ENCODE measurements around the gene MAN1C1. TPM values are rescaled to one million over a fixed set of nuclear protein-coding genes. Genes with fewer than 3 reads are reported as not detected.

The MAN1C1 gene
- total RNA-seq, 1 donor from 2014 or later, result 5.0 TPM

- H3K27me3 Mint-ChIP-seq (ENCODE audit: low read depth), result peaks cover 30% of the 10 kb centered on the region
- no peaks in the 10 kb centered on the region for H3K9me3 Mint-ChIP-seq
- intact Hi-C loops (cut with micrococcal nuclease), result no loop called here
- DNase-seq (ENCODE audit: low spot score), result no peak
- H3K36me3 Mint-ChIP-seq (ENCODE audit: low read depth), result no peaks in the 10 kb centered on the region
- peaks cover 3% of the 10 kb centered on the region for H3K4me1 Mint-ChIP-seq (ENCODE audit: low read depth)
- no peak overlapping the region for H3K4me3 Mint-ChIP-seq (ENCODE audit: low read depth)
- H3K27ac Mint-ChIP-seq, result no peak overlapping the region
Measured at GRCh38 chr1:25750923-25751605, 134.5 kb downstream of the MAN1C1 start.

DNA sequence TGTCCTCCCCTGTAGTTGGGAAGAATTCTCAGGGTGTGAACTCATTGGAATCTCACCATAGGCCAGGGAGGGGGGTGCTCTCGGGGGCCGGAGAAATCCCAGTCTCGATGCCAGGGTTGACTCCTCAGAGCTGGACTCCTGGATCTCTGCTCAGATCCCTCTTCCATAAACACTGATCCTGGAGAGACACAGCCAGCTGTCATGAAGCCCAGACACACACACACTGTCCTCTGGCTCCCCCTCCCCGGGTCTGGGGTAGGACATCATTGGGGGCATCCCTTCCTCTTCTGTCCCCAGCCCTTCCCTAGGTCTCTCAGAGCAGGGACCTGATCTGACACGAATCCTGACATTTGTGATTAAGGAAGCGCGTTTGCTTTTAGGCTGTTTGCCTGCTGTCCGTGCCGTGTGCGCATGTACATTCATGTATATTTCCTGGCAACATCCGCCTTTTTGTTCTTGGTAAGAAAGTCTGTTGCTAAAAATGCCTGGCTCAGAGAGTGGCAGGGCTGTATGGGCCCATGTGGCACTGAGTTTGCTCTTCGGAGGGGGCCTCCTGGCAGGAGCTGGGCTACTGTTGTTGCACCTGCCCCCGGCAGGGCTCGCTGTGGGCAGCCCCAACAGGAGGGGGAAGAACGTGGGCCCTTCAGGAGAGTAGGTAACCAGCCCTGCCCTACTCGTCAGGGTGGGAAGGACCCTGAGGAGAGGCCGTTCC lies 138.0 kb downstream of the MAN1C1 start:
- H3K4me1 Mint-ChIP-seq (ENCODE audit: low read depth), result peaks cover 5% of the 10 kb centered on the region
- H3K36me3 Mint-ChIP-seq (ENCODE audit: low read depth), result no peaks in the 10 kb centered on the region
- no peaks in the 10 kb centered on the region for H3K9me3 Mint-ChIP-seq
- H3K27me3 Mint-ChIP-seq (ENCODE audit: low read depth), result peaks cover 44% of the 10 kb centered on the region
- H3K27ac Mint-ChIP-seq, result no peak overlapping the region
- no peak overlapping the region for H3K4me3 Mint-ChIP-seq (ENCODE audit: low read depth)
- DNase-seq (ENCODE audit: low spot score), result no peak
- intact Hi-C loops (cut with micrococcal nuclease), result no loop called here

DNA sequence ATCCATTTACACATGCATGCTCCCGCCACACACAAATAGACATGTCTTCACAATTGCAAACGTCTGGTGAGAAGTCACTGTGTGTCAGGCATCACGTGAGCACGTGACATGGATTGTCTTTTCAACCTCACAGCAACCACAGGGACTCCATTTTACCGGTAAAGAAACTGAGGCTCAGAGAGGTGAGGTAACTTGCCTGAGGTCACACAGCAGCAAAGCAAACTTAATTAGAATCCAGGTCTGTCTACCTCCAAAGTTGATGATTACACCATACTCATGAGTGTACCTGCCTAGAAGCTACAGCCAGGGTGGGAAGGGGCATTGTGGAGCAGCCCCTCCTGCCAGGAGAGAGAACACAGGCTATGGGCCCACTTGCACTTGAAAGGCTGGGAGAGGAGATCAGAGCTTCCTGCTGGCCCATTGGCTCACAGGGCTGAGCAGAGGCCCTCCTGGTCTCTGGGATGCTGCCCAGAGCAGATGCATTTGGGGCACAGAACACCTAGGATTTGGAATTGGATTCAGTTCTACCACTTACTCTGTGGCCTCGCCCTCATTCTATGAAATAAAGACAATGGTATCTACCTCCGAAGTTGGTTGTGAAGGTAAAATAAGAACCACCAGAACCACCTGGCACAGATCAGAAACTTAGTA lies 139.0 kb downstream of the MAN1C1 start:
- intact Hi-C loops (cut with micrococcal nuclease), result no loop called here
- Mint-ChIP-seq H3K9me3 (no peaks in the 10 kb centered on the region), H3K27ac (no peak overlapping the region), H3K4me3 (ENCODE audit: low read depth) (no peak overlapping the region), H3K36me3 (ENCODE audit: low read depth) (no peaks in the 10 kb centered on the region), H3K27me3 (ENCODE audit: low read depth) (peaks cover 51% of the 10 kb centered on the region), H3K4me1 (ENCODE audit: low read depth) (peaks cover 5% of the 10 kb centered on the region)
- DNase-seq (ENCODE audit: low spot score), result no peak

DNA sequence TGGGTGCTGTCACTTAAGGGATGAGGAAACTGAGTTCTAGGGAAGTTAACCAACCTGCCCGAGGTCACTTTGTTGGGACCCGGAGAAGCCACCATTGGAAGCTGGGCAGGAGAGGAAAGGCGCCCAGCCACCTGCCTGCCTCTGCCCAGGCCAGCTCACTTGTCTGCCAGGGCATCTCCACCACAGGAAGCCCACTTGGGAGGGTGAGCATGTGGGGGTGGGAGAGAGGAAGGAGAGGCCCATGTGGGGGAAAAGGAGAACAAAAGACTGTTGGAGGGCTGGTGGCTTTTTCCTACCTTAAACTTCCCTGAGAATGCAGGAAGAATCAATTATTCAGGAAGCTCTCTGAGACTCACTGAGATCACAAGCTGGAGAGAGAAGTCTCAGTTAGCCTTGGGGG lies 139.6 kb downstream of the MAN1C1 start:
- intact Hi-C loops (cut with micrococcal nuclease), result no loop called here
- no peak for DNase-seq (ENCODE audit: low spot score)
- Mint-ChIP-seq H3K27ac (no peak overlapping the region), H3K9me3 (no peaks in the 10 kb centered on the region), H3K4me3 (ENCODE audit: low read depth) (no peak overlapping the region), H3K4me1 (ENCODE audit: low read depth) (peaks cover 5% of the 10 kb centered on the region), H3K27me3 (ENCODE audit: low read depth) (peaks cover 47% of the 10 kb centered on the region), H3K36me3 (ENCODE audit: low read depth) (no peaks in the 10 kb centered on the region)

GRCh38 chr1:25757151-25757845 lies 140.7 kb downstream of the MAN1C1 start:
- Mint-ChIP-seq H3K36me3 (ENCODE audit: low read depth) (no peaks in the 10 kb centered on the region), H3K27me3 (ENCODE audit: low read depth) (peaks cover 41% of the 10 kb centered on the region), H3K4me3 (ENCODE audit: low read depth) (no peak overlapping the region), H3K4me1 (ENCODE audit: low read depth) (peaks cover 5% of the 10 kb centered on the region), H3K27ac (no peak overlapping the region), H3K9me3 (no peaks in the 10 kb centered on the region)
- intact Hi-C loops (cut with micrococcal nuclease), result no loop called here
- DNase-seq (ENCODE audit: low spot score), result no peak

- Mint-ChIP-seq H3K36me3 (ENCODE audit: low read depth) (no peaks in the 10 kb centered on the region), H3K9me3 (no peaks in the 10 kb centered on the region), H3K4me1 (ENCODE audit: low read depth) (peaks cover 5% of the 10 kb centered on the region), H3K27me3 (ENCODE audit: low read depth) (peaks cover 41% of the 10 kb centered on the region), H3K4me3 (ENCODE audit: low read depth) (no peak overlapping the region), H3K27ac (no peak overlapping the region)
- DNase-seq (ENCODE audit: low spot score), result no peak
- intact Hi-C loops (cut with micrococcal nuclease), result no loop called here
Measured at GRCh38 chr1:25757846-25758185, 141.2 kb downstream of the MAN1C1 start.

DNA sequence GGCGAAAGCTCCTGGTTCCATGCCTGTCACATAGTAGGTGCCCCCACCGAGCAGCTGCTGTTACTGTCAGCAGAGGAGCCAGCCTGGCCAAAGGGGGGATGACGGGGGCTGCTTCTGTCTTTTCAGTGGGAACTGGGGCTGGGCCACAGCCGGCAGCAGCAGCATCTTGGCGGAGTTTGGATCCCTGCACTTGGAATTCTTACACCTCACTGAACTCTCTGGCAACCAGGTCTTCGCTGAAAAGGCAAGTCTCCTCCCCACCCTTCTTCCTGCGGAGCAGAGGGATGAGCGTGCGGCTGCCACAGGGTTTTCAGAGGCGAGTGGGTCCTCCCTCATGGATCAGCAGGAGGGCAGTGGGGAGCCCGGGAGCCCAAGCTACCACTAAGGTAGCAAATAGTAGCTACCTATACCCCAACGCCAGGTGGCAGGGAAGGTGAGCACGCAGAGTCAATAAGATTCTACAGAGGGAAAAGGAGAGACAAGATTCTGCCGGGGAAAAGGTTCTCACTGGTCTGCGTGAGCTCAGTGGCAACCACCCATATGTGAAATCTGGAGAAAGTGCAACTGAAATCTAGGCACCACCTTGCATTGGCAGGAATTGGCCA lies 142.0 kb downstream of the MAN1C1 start:
- DNase-seq (ENCODE audit: low spot score), result no peak
- Mint-ChIP-seq H3K4me3 (ENCODE audit: low read depth) (no peak overlapping the region), H3K4me1 (ENCODE audit: low read depth) (peaks cover 5% of the 10 kb centered on the region), H3K36me3 (ENCODE audit: low read depth) (no peaks in the 10 kb centered on the region), H3K27me3 (ENCODE audit: low read depth) (peaks cover 38% of the 10 kb centered on the region), H3K9me3 (no peaks in the 10 kb centered on the region), H3K27ac (no peak overlapping the region)
- intact Hi-C loops (cut with micrococcal nuclease), result no loop called here

DNA sequence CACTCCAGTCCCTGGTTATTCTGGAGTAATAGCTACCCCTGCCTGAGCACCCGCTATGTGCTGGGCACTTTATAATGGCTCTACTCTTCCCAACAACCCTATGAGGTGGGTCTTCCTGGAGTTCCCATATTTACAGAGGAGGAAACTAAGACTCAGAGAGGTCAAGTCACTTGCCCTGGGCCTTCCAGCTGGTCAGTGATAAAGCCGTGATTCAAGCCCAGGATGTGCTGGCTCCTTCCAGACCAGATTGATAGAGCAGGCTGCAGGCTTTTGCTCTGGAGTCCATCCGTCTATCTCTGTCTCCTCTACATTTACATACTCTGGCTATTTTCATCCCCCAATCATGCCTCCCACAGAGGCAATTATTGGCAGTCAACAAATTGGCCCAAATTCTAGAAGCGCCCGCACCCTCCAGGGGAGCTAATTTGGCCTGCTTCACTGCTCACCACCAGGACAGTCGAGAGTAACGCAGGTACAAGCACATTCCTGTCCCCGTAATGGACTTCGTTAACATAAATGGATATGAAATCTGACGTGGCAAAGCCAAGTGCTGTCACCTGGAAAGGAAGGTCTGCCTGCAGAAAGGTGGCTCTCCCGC lies 143.6 kb downstream of the MAN1C1 start:
- H3K27me3 Mint-ChIP-seq (ENCODE audit: low read depth), result peaks cover 32% of the 10 kb centered on the region
- no peak for DNase-seq (ENCODE audit: low spot score)
- no peak overlapping the region for H3K4me3 Mint-ChIP-seq (ENCODE audit: low read depth)
- H3K36me3 Mint-ChIP-seq (ENCODE audit: low read depth), result no peaks in the 10 kb centered on the region
- no peaks in the 10 kb centered on the region for H3K9me3 Mint-ChIP-seq
- intact Hi-C loops (cut with micrococcal nuclease), result no loop called here
- H3K4me1 Mint-ChIP-seq (ENCODE audit: low read depth), result peaks cover 5% of the 10 kb centered on the region
- no peak overlapping the region for H3K27ac Mint-ChIP-seq

DNA sequence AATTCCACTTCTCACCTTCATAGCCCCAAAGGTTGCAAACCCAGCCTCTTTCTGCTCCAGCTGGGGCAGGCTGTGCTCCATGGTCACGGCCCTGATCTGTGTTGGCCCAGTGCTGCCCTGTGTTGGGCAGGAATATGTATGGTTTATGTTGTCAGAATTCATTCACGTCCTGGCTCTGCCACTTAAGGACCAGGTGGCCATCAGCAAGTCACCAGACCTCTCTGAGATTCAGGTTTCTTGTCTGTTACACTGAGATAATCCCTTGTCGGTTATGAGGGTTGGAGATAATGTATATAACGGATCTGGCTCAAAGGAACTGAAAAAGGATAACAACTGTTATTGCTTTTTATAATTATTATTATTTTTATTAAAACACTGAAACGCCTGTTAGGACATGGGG lies 144.3 kb downstream of the MAN1C1 start:
- DNase-seq (ENCODE audit: low spot score), result no peak
- Mint-ChIP-seq H3K36me3 (ENCODE audit: low read depth) (no peaks in the 10 kb centered on the region), H3K4me1 (ENCODE audit: low read depth) (peaks cover 7% of the 10 kb centered on the region), H3K4me3 (ENCODE audit: low read depth) (no peak overlapping the region), H3K27ac (no peak overlapping the region), H3K27me3 (ENCODE audit: low read depth) (peaks cover 26% of the 10 kb centered on the region), H3K9me3 (no peaks in the 10 kb centered on the region)
- intact Hi-C loops (cut with micrococcal nuclease), result no loop called here

DNA sequence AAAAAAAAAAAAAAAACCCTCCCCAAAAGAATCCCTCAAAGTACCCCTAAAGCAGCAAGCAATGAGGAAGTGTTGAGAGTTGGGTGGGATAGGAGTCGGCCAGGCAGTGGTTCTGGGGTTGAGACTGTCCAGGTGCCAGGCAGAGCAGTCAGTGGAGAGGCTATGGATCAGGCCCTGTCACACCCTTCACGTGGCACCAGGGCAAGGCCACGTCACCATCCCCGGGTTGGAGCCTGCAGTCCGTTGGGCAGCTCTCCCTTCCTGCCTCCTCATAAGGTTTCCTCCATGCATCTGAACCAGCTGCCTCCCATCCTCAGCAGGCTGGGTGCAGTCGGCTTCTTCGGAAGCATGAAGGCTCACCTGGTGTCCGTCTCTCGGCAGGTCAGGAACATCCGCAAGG lies 146.9 kb downstream of the MAN1C1 start:
- H3K9me3 Mint-ChIP-seq, result no peaks in the 10 kb centered on the region
- H3K36me3 Mint-ChIP-seq (ENCODE audit: low read depth), result no peaks in the 10 kb centered on the region
- intact Hi-C loops (cut with micrococcal nuclease), result no loop called here
- H3K4me1 Mint-ChIP-seq (ENCODE audit: low read depth), result peaks cover 3% of the 10 kb centered on the region
- DNase-seq (ENCODE audit: low spot score), result no peak
- H3K27ac Mint-ChIP-seq, result no peak overlapping the region
- peaks cover 8% of the 10 kb centered on the region for H3K27me3 Mint-ChIP-seq (ENCODE audit: low read depth)
- no peak overlapping the region for H3K4me3 Mint-ChIP-seq (ENCODE audit: low read depth)

GRCh38 chr1:25765136-25765922 lies 148.7 kb downstream of the MAN1C1 start:
- DNase-seq (ENCODE audit: low spot score), result no peak
- no peaks in the 10 kb centered on the region for H3K36me3 Mint-ChIP-seq (ENCODE audit: low read depth)
- peaks cover 7% of the 10 kb centered on the region for H3K27me3 Mint-ChIP-seq (ENCODE audit: low read depth)
- H3K4me1 Mint-ChIP-seq (ENCODE audit: low read depth), result peaks cover 3% of the 10 kb centered on the region
- intact Hi-C loops (cut with micrococcal nuclease), result no loop called here
- no peaks in the 10 kb centered on the region for H3K9me3 Mint-ChIP-seq
- H3K4me3 Mint-ChIP-seq (ENCODE audit: low read depth), result no peak overlapping the region
- no peak overlapping the region for H3K27ac Mint-ChIP-seq
